ENCODE measurements around the gene ROBO1.

GRCh38 chr3:79369306-79369705 lies 398.5 kb downstream of the ROBO1 start:
- no peak for TF ChIP-seq POLR2A (IDR thresholded peaks at IDR 0.05)
- TF ChIP-seq CTCF (IDR thresholded peaks at IDR 0.05) = no peak

All from thyroid gland (tissue), 4 donors.